Keratinocyte (primary cell): ENCODE results near the gene GP1BB. TPM values are rescaled to one million over a fixed set of nuclear protein-coding genes. Genes with fewer than 3 reads are reported as not detected.

Source experiments
- DNase-seq: peaks from one replicate; pipeline ENCODE4 v3.0.0-alpha.2; 2011; ENCODE audit warnings: low read depth, missing footprints, low spot score
- FAIRE-seq: peaks from 2 replicates; lab custom pipeline; 2011; peaks lifted over from hg19 to GRCh38; lab: Jason Lieb, UNC
- H2AFZ ChIP-seq: 2 replicates; pipeline ENCODE4 v1.6.0; 2012; ENCODE audit warnings: low read length, control low read depth, inconsistent platforms; ENCODE audit not compliant: control insufficient read depth
- H3K27ac ChIP-seq: 2 replicates; pipeline ENCODE4 v1.5.1; 2011; ENCODE audit warnings: low read length; ENCODE audit not compliant: control insufficient read depth, insufficient read depth
- H3K27me3 ChIP-seq: 3 replicates; pipeline ENCODE4 v1.6.0; 2011; ENCODE audit warnings: low read length; ENCODE audit not compliant: control insufficient read depth, insufficient read depth; ENCODE audit errors: extremely low read depth
- H3K36me3 ChIP-seq, 2 experiments: 2 replicates in 1 of 2; 3 replicates in 1 of 2; pipeline ENCODE4 v1.5.1; 2011; ENCODE audit warnings: low read length in 2 of 2, mild to moderate bottlenecking in 1 of 2; ENCODE audit not compliant: control insufficient read depth in 2 of 2, insufficient read depth in 2 of 2; ENCODE audit errors: extremely low read depth in 1 of 2
- H3K4me1 ChIP-seq: 3 replicates; pipeline ENCODE4 v1.5.1; 2011; ENCODE audit warnings: low read length; ENCODE audit not compliant: control insufficient read depth, insufficient read depth; ENCODE audit errors: extremely low read depth
- H3K4me2 ChIP-seq: 3 replicates; pipeline ENCODE4 v1.6.0; 2011; ENCODE audit warnings: low read depth, low read length; ENCODE audit not compliant: control insufficient read depth, insufficient read depth; ENCODE audit errors: extremely low read depth
- H3K4me3 ChIP-seq, 3 experiments: fragments of 200-600 bp in 1 of 3; sonication (generic) in 1 of 3; 2 replicates in 2 of 3; 3 replicates in 1 of 3; pipeline ENCODE4 v1.5.1; 2011 to 2016; ENCODE audit warnings: low read length in 3 of 3, mild to moderate bottlenecking in 3 of 3, control low read depth in 2 of 3, inconsistent platforms in 1 of 3, low read depth in 1 of 3, mixed read lengths in 1 of 3, mixed run types in 1 of 3, moderate library complexity in 1 of 3; ENCODE audit not compliant: control insufficient read depth in 2 of 3, insufficient read depth in 2 of 3; ENCODE audit errors: extremely low read depth in 1 of 3
- H3K79me2 ChIP-seq: 2 replicates; pipeline ENCODE4 v1.6.0; 2012; ENCODE audit warnings: low read length; ENCODE audit not compliant: control insufficient read depth, insufficient read depth
- H3K9ac ChIP-seq: 3 replicates; pipeline ENCODE4 v1.6.0; 2011; ENCODE audit warnings: low read length; ENCODE audit not compliant: control insufficient read depth, insufficient read depth; ENCODE audit errors: extremely low read depth
- H3K9me1 ChIP-seq: 3 replicates; pipeline ENCODE4 v1.6.0; 2011; ENCODE audit warnings: low read length; ENCODE audit not compliant: control insufficient read depth, insufficient read depth; ENCODE audit errors: extremely low read depth
- H3K9me3 ChIP-seq: 2 replicates; pipeline ENCODE4 v1.5.1; 2012; ENCODE audit warnings: low read depth, low read length; ENCODE audit not compliant: control insufficient read depth
- H4K20me1 ChIP-seq: 3 replicates; pipeline ENCODE4 v1.6.0; 2011; ENCODE audit warnings: low read length; ENCODE audit not compliant: control insufficient read depth, insufficient read depth; ENCODE audit errors: extremely low read depth
- CTCF ChIP-seq, 3 experiments: IDR thresholded peaks in 1 of 3; conservative IDR thresholded peaks in 1 of 3; optimal IDR thresholded peaks in 1 of 3; 2 replicates in 2 of 3; 3 replicates in 1 of 3; pipeline versions ENCODE3 to v1.5.1; 2011; ENCODE audit warnings: low read length in 3 of 3, mild to moderate bottlenecking in 3 of 3, moderate library complexity in 2 of 3, control low read depth in 1 of 3, inconsistent platforms in 1 of 3; ENCODE audit not compliant: insufficient read depth in 2 of 3; ENCODE audit errors: extremely low read depth in 1 of 3
- EZH2 ChIP-seq: IDR thresholded peaks from one replicate; pipeline ENCODE4 v1.6.1; 2012; ENCODE audit warnings: inconsistent platforms, mild to moderate bottlenecking, low read length, moderate library complexity
- dilution Hi-C: fragments of 300-500 bp; cut with MboI; formaldehyde crosslinking; loops from one replicate; pipeline ENCODE4 v1.7.0; 2020; ENCODE audit warnings: low sequenced_read_pairs; ENCODE audit not compliant: extremely low pct_ligation_motif_present
- polyA plus RNA-seq, 5 experiments: library from polyadenylated mRNA; depleted of rRNA in 3 of 5; stranded (reverse) in 3 of 5; stranded (forward) in 1 of 5; unstranded in 1 of 5; fragments of >200 nt; gene quantifications; 1 replicate in 1 of 5; 2 replicates in 3 of 5; 3 replicates in 1 of 5; pipeline versions ENCODE4 v1.2.1 to v1.2.3, GENCODE V29; 2011 to 2012; ENCODE audit warnings: missing spikeins in 2 of 5, low read depth in 1 of 5, low replicate concordance in 1 of 5

The GP1BB gene
- polyA plus RNA-seq, 1 donor (not counting 4 experiments of a cell fraction or from before 2014, with no cell fraction given) = 0.05 TPM

- Histone ChIP-seq H3K4me2 (no peak overlapping the region), H3K9me1 (no peaks in the 10 kb centered on the region), H3K27me3 (no peaks in the 10 kb centered on the region), H2AFZ (no peak overlapping the region), H3K79me2 (no peaks in the 10 kb centered on the region), H3K4me1 (no peaks in the 10 kb centered on the region), H3K9me3 (no peaks in the 10 kb centered on the region), H3K27ac (no peak overlapping the region), H3K9ac (no peak overlapping the region), H4K20me1 (no peaks in the 10 kb centered on the region), H3K4me3 (no peak overlapping the region), H3K36me3 (no peaks in the 10 kb centered on the region)
- FAIRE-seq (no peak), DNase-seq (no peak)
- TF ChIP-seq EZH2 = no peak
- no peak for TF ChIP-seq CTCF (optimal IDR thresholded peaks at IDR 0.05 in 1 of 3, IDR thresholded peaks at IDR 0.05 in 1 of 3, conservative IDR thresholded peaks at IDR 0.05 in 1 of 3; ENCODE audit: extremely low read depth in 1 of 3, insufficient read depth in 2 of 3, low read length in 3 of 3)
- dilution Hi-C loops = no loop called here
Measured at GRCh38 chr22:19743651-19744050, 20.3 kb downstream of the GP1BB start.

GRCh38 chr22:19744350-19745006, 21.1 kb downstream of the GP1BB start:
- FAIRE-seq = no peak
- no peak overlapping the region for H2AFZ ChIP-seq
- no peak overlapping the region for H3K9ac ChIP-seq
- no peak for DNase-seq
- H4K20me1 ChIP-seq = no peaks in the 10 kb centered on the region
- dilution Hi-C loops = no loop called here
- no peaks in the 10 kb centered on the region for H3K79me2 ChIP-seq
- no peaks in the 10 kb centered on the region for H3K9me3 ChIP-seq
- no peaks in the 10 kb centered on the region for H3K36me3 ChIP-seq
- H3K27ac ChIP-seq = no peak overlapping the region
- no peaks in the 10 kb centered on the region for H3K27me3 ChIP-seq
- no peaks in the 10 kb centered on the region for H3K9me1 ChIP-seq
- no peak overlapping the region for H3K4me2 ChIP-seq
- no peak overlapping the region for H3K4me3 ChIP-seq
- TF ChIP-seq CTCF (optimal IDR thresholded peaks at IDR 0.05 in 1 of 3, IDR thresholded peaks at IDR 0.05 in 1 of 3, conservative IDR thresholded peaks at IDR 0.05 in 1 of 3; ENCODE audit: extremely low read depth in 1 of 3, insufficient read depth in 2 of 3, low read length in 3 of 3) (no peak), EZH2 (no peak)
- no peaks in the 10 kb centered on the region for H3K4me1 ChIP-seq
